CD4-positive, alpha-beta memory T cell (primary cell): Measurements from ENCODE around the gene CCNY. TPM values are rescaled to one million over a fixed set of nuclear protein-coding genes. Genes with fewer than 3 reads are reported as not detected.

Experiments used
- CTCF ChIA-PET: fragments of 350-600 bp; sonication (Branson Sonifier 250); formaldehyde crosslinking; loops from one replicate; lab custom pipeline; 2021; ENCODE audit warnings: inconsistent platforms; ENCODE audit not compliant: partially characterized antibody; lab: Charles Lee
- POLR2A ChIA-PET: fragments of 350-600 bp; sonication (Branson Sonifier 250); formaldehyde crosslinking; loops from one replicate; lab custom pipeline; 2021; ENCODE audit not compliant: partially characterized antibody; lab: Charles Lee
- DNase-seq, 5 donors: peaks; one replicate each; pipeline versions ENCODE4 v3.0.0 to v3.0.0-alpha.2; 2020 to 2022; ENCODE audit warnings: mixed read lengths in 1 of 5
- H3K27ac ChIP-seq: one replicate; pipeline ENCODE4 v1.7.0; 2013; ENCODE audit warnings: low read depth, low read length
- H3K27me3 ChIP-seq: 2 replicates; pipeline ENCODE4 v1.7.0; 2013; ENCODE audit warnings: mild to moderate bottlenecking, low read length, moderate library complexity; ENCODE audit not compliant: insufficient read depth
- H3K36me3 ChIP-seq: 2 replicates; pipeline ENCODE4 v1.7.0; 2013; ENCODE audit warnings: mild to moderate bottlenecking, low read length, moderate library complexity; ENCODE audit not compliant: insufficient read depth
- H3K4me1 ChIP-seq: 2 replicates; pipeline ENCODE4 v1.7.0; 2013; ENCODE audit warnings: mild to moderate bottlenecking, low read length, moderate library complexity; ENCODE audit not compliant: insufficient read depth
- H3K4me3 ChIP-seq, 2 donors: one replicate each; pipeline ENCODE4 v1.7.0; 2013; ENCODE audit warnings: low read length in 2 of 2, mild to moderate bottlenecking in 1 of 2
- H3K9me3 ChIP-seq, 2 donors: one replicate each; pipeline ENCODE4 v1.7.0; 2013; ENCODE audit warnings: low read length in 2 of 2, control low read depth in 1 of 2; ENCODE audit not compliant: control insufficient read depth in 1 of 2
- H3K27ac Mint-ChIP-seq, 7 donors: one replicate each; pipeline ENCODE4 v1.8.0; 2020 to 2021; ENCODE audit warnings: mixed read lengths in 7 of 7, mild to moderate bottlenecking in 6 of 7, inconsistent platforms in 3 of 7, moderate library complexity in 3 of 7
- H3K27me3 Mint-ChIP-seq, 2 donors: one replicate each; pipeline ENCODE4 v1.8.0; 2020 to 2021; ENCODE audit warnings: mixed read lengths in 2 of 2
- H3K36me3 Mint-ChIP-seq, 2 donors: one replicate each; pipeline ENCODE4 v1.8.0; 2020 to 2021; ENCODE audit warnings: mixed read lengths in 2 of 2, inconsistent platforms in 1 of 2, mild to moderate bottlenecking in 1 of 2
- H3K4me1 Mint-ChIP-seq, 4 donors: one replicate each; pipeline ENCODE4 v1.8.0; 2020 to 2021; ENCODE audit warnings: mixed read lengths in 4 of 4, mild to moderate bottlenecking in 1 of 4
- H3K4me3 Mint-ChIP-seq, 8 donors: one replicate each; pipeline ENCODE4 v1.8.0; 2020 to 2021; ENCODE audit warnings: mixed read lengths in 8 of 8, mild to moderate bottlenecking in 7 of 8, moderate library complexity in 6 of 8, inconsistent platforms in 3 of 8
- H3K9me3 Mint-ChIP-seq, 8 donors: one replicate each; pipeline ENCODE4 v1.8.0; 2020 to 2021; ENCODE audit warnings: mixed read lengths in 8 of 8, mild to moderate bottlenecking in 5 of 8, inconsistent platforms in 3 of 8, moderate library complexity in 1 of 8
- intact Hi-C: fragments of 100-400 bp; cut with micrococcal nuclease; formaldehyde crosslinking; loops from one replicate; pipeline ENCODE4 v1.15.1; 2023
- polyA plus RNA-seq, 2 donors: library from polyadenylated mRNA; unstranded; fragments of 300-500 nt; fragmentation: Illumina TruSeq; gene quantifications; one replicate each; pipeline ENCODE4 v1.2.3, GENCODE V29; 2021
- total RNA-seq, 2 experiments: library from RNA; stranded (reverse); gene quantifications; one replicate each; pipeline ENCODE4 v1.2.3, GENCODE V29; 2021

The CCNY gene
- total and polyA plus RNA-seq, 4 experiments from 2014 or later, result 5.6 to 66.7 (median 41.5) TPM

- Mint-ChIP-seq H3K4me3 (no peak overlapping the region), H3K27me3 (no peaks in the 10 kb centered on the region), H3K36me3 (peaks cover 7 to 26% of the 10 kb centered on the region in 2 donors), H3K27ac (no peak overlapping the region), H3K4me1 (peaks cover 44 to 74% (median 59%) of the 10 kb centered on the region in 4 donors), H3K9me3 (peaks cover 0 to 20% (median 7%) of the 10 kb centered on the region in 8 donors)
- Histone ChIP-seq H3K27me3 (no peaks in the 10 kb centered on the region), H3K27ac (no peak overlapping the region), H3K36me3 (no peaks in the 10 kb centered on the region), H3K4me1 (peaks cover 18% of the 10 kb centered on the region), H3K9me3 (no peaks in the 10 kb centered on the region), H3K4me3 (no peak overlapping the region)
- CTCF ChIA-PET, result interaction anchor here (0.7 kb wide), 1 partner anchor 179 kb away, joined by 3 read pairs; no protein-coding TSS in a partner anchor
- POLR2A ChIA-PET, result no interaction called here
- intact Hi-C loops, result no loop called here
- no peak for DNase-seq
Measured at GRCh38 chr10:35384265-35384868, 48.1 kb downstream of the CCNY start.

- Histone ChIP-seq H3K9me3 (peaks cover 4 to 5% of the 10 kb centered on the region in 2 donors), H3K4me3 (no peak overlapping the region), H3K27me3 (no peaks in the 10 kb centered on the region), H3K36me3 (no peaks in the 10 kb centered on the region), H3K27ac (no peak overlapping the region), H3K4me1 (peaks cover 10% of the 10 kb centered on the region)
- CTCF ChIA-PET, result interaction anchor here (1.3 kb wide), 1 partner anchor 148 kb away, joined by 5 read pairs; no protein-coding TSS in a partner anchor
- POLR2A ChIA-PET, result no interaction called here
- Mint-ChIP-seq H3K27me3 (no peaks in the 10 kb centered on the region), H3K4me3 (no peak overlapping the region), H3K9me3 (peaks cover 2 to 43% (median 27%) of the 10 kb centered on the region in 8 donors), H3K36me3 (peaks cover 13 to 44% of the 10 kb centered on the region in 2 donors), H3K27ac (peak overlapping the region in 1 of 7 donors; percentile 43), H3K4me1 (peaks cover 35 to 65% (median 52%) of the 10 kb centered on the region in 4 donors)
- intact Hi-C loops, result no loop called here
- DNase-seq, result no peak
Measured at GRCh38 chr10:35386594-35387174, 50.4 kb downstream of the CCNY start.

GRCh38 chr10:35387768-35388167 lies 51.5 kb downstream of the CCNY start:
- Mint-ChIP-seq H3K4me3 (no peak overlapping the region), H3K9me3 (peaks cover 2 to 46% (median 27%) of the 10 kb centered on the region in 8 donors), H3K4me1 (peaks cover 39 to 64% (median 51%) of the 10 kb centered on the region in 4 donors), H3K27me3 (no peaks in the 10 kb centered on the region), H3K27ac (no peak overlapping the region), H3K36me3 (peaks cover 15 to 46% of the 10 kb centered on the region in 2 donors)
- CTCF ChIA-PET, result no interaction called here
- H3K27me3 ChIP-seq, result no peaks in the 10 kb centered on the region
- no peak overlapping the region for H3K4me3 ChIP-seq
- intact Hi-C loops, result no loop called here
- no peaks in the 10 kb centered on the region for H3K36me3 ChIP-seq
- H3K9me3 ChIP-seq, result peaks cover 4 to 5% of the 10 kb centered on the region in 2 donors
- no peak for DNase-seq
- POLR2A ChIA-PET, result no interaction called here
- H3K4me1 ChIP-seq, result peaks cover 11% of the 10 kb centered on the region
- H3K27ac ChIP-seq, result no peak overlapping the region

- Mint-ChIP-seq H3K9me3 (peaks cover 2 to 46% (median 27%) of the 10 kb centered on the region in 8 donors), H3K4me3 (no peak overlapping the region), H3K4me1 (peaks cover 42 to 66% (median 53%) of the 10 kb centered on the region in 4 donors), H3K36me3 (peaks cover 15 to 46% of the 10 kb centered on the region in 2 donors), H3K27me3 (no peaks in the 10 kb centered on the region), H3K27ac (no peak overlapping the region)
- ChIA-PET POLR2A (no interaction called here), CTCF (interaction anchor here (0.6 kb wide), 1 partner anchor 48 kb away, joined by 3 read pairs; no protein-coding TSS in a partner anchor)
- Histone ChIP-seq H3K27ac (no peak overlapping the region), H3K4me3 (no peak overlapping the region), H3K27me3 (no peaks in the 10 kb centered on the region), H3K9me3 (peaks cover 4 to 5% of the 10 kb centered on the region in 2 donors), H3K4me1 (peaks cover 11% of the 10 kb centered on the region), H3K36me3 (no peaks in the 10 kb centered on the region)
- intact Hi-C loops, result no loop called here
- no peak for DNase-seq
Measured at GRCh38 chr10:35388197-35388596, 51.9 kb downstream of the CCNY start.

GRCh38 chr10:35388682-35389081 lies 52.4 kb downstream of the CCNY start:
- peaks cover 4 to 5% of the 10 kb centered on the region in 2 donors for H3K9me3 ChIP-seq
- peaks cover 15 to 46% of the 10 kb centered on the region in 2 donors for H3K36me3 Mint-ChIP-seq
- H3K36me3 ChIP-seq, result no peaks in the 10 kb centered on the region
- H3K27me3 ChIP-seq, result no peaks in the 10 kb centered on the region
- H3K4me3 Mint-ChIP-seq, result no peak overlapping the region
- H3K27me3 Mint-ChIP-seq, result no peaks in the 10 kb centered on the region
- intact Hi-C loops, result no loop called here
- H3K4me3 ChIP-seq, result no peak overlapping the region
- CTCF ChIA-PET, result interaction anchor here (0.6 kb wide), 1 partner anchor 48 kb away, joined by 3 read pairs; no protein-coding TSS in a partner anchor
- H3K27ac ChIP-seq, result no peak overlapping the region
- peaks cover 42 to 71% (median 55%) of the 10 kb centered on the region in 4 donors for H3K4me1 Mint-ChIP-seq
- no peak overlapping the region for H3K27ac Mint-ChIP-seq
- DNase-seq, result no peak
- H3K9me3 Mint-ChIP-seq, result peaks cover 2 to 46% (median 27%) of the 10 kb centered on the region in 8 donors
- peaks cover 11% of the 10 kb centered on the region for H3K4me1 ChIP-seq
- POLR2A ChIA-PET, result no interaction called here

- H3K4me3 Mint-ChIP-seq, result peak overlapping the region in 3 of 8 donors; percentile 11 to 32 (median 26)
Measured at GRCh38 chr10:35390161-35390840, 54.0 kb downstream of the CCNY start.

GRCh38 chr10:35390843-35391152 lies 54.5 kb downstream of the CCNY start:
- H3K36me3 Mint-ChIP-seq, result peaks cover 14 to 36% of the 10 kb centered on the region in 2 donors
- H3K9me3 ChIP-seq, result peaks cover 4 to 5% of the 10 kb centered on the region in 2 donors
- no peaks in the 10 kb centered on the region for H3K36me3 ChIP-seq
- intact Hi-C loops, result no loop called here
- H3K27ac Mint-ChIP-seq, result peak overlapping the region in 1 of 7 donors; percentile 53
- no peaks in the 10 kb centered on the region for H3K27me3 Mint-ChIP-seq
- no peak for DNase-seq
- ChIA-PET CTCF (no interaction called here), POLR2A (no interaction called here)
- H3K9me3 Mint-ChIP-seq, result peaks cover 2 to 46% (median 27%) of the 10 kb centered on the region in 8 donors
- H3K27me3 ChIP-seq, result no peaks in the 10 kb centered on the region
- peaks cover 40 to 72% (median 56%) of the 10 kb centered on the region in 4 donors for H3K4me1 Mint-ChIP-seq
- peak overlapping the region in 2 of 8 donors; percentile 3 to 50 for H3K4me3 Mint-ChIP-seq
- peaks cover 21% of the 10 kb centered on the region for H3K4me1 ChIP-seq
- no peak overlapping the region for H3K27ac ChIP-seq
- no peak overlapping the region for H3K4me3 ChIP-seq

More at GRCh38 chr10:35390161-35390840, 54.0 kb downstream of the CCNY start:
- H3K27ac Mint-ChIP-seq, result peak overlapping the region in 1 of 7 donors; percentile 60
- ChIA-PET POLR2A (no interaction called here), CTCF (no interaction called here)
- no peak overlapping the region for H3K4me3 ChIP-seq
- H3K4me1 ChIP-seq, result peaks cover 16% of the 10 kb centered on the region
- H3K9me3 ChIP-seq, result peaks cover 4 to 5% of the 10 kb centered on the region in 2 donors
- intact Hi-C loops, result no loop called here
- H3K27me3 ChIP-seq, result no peaks in the 10 kb centered on the region
- H3K27me3 Mint-ChIP-seq, result no peaks in the 10 kb centered on the region
- H3K9me3 Mint-ChIP-seq, result peaks cover 2 to 46% (median 27%) of the 10 kb centered on the region in 8 donors
- H3K36me3 ChIP-seq, result no peaks in the 10 kb centered on the region
- H3K36me3 Mint-ChIP-seq, result peaks cover 17 to 41% of the 10 kb centered on the region in 2 donors
- H3K27ac ChIP-seq, result no peak overlapping the region
- peaks cover 40 to 72% (median 56%) of the 10 kb centered on the region in 4 donors for H3K4me1 Mint-ChIP-seq
- no peak for DNase-seq
